SK-N-SH (cell line): ENCODE measurements around the gene ATXN2. TPM values are rescaled to one million over a fixed set of nuclear protein-coding genes. Genes with fewer than 3 reads are reported as not detected.

Source experiments
- CTCF ChIA-PET: fragments of 300-600, 350-600 bp; formaldehyde crosslinking; extraction: SDS; loops from one replicate; lab custom pipeline; 2021; lab: Yijun Ruan, JAX
- POLR2A ChIA-PET: fragments of 350-600 bp; sonication (Branson Sonifier 250); formaldehyde crosslinking; extraction: SDS; loops from one replicate; lab custom pipeline; 2020; ENCODE audit warnings: antibody characterized with exemption, inconsistent platforms; lab: Yijun Ruan, JAX
- DNase-seq: peaks from one replicate; pipeline ENCODE4 v3.0.0; 2012
- H2AFZ ChIP-seq: fragments of 200-600 bp; sonication (generic); 2 replicates; pipeline ENCODE4 v1.8.1; 2016; ENCODE audit warnings: antibody characterized with exemption, mild to moderate bottlenecking, low read depth
- H3F3A ChIP-seq: fragments of 200-600 bp; sonication (generic); replicated peaks from 2 replicates; pipeline ENCODE3; 2016; ENCODE audit warnings: antibody characterized with exemption, mild to moderate bottlenecking; ENCODE audit not compliant: insufficient read depth
- H3K27ac ChIP-seq, 2 experiments: fragments of 200-500 bp in 1 of 2; fragments of 200-600 bp in 1 of 2; sonication (Bioruptor generic) in 1 of 2; sonication (generic), shearing (Covaris generic) in 1 of 2; 2 replicates each; pipeline versions ENCODE4 v1.5.1 to v1.6.1; 2014 to 2016; ENCODE audit warnings: low read depth in 2 of 2, inconsistent platforms in 1 of 2, low read length in 1 of 2, mild to moderate bottlenecking in 1 of 2, mixed read lengths in 1 of 2
- H3K27me3 ChIP-seq: fragments of 200-600 bp; sonication (generic), shearing (Covaris generic); 2 replicates; pipeline ENCODE4 v1.6.1; 2016; ENCODE audit warnings: mixed run types; ENCODE audit not compliant: insufficient read depth
- H3K36me3 ChIP-seq, 2 experiments: fragments of 200-500 bp in 1 of 2; fragments of 200-600 bp in 1 of 2; sonication (Bioruptor generic) in 1 of 2; sonication (generic) in 1 of 2; replicated peaks in 1 of 2; 2 replicates each; pipeline versions ENCODE3 to v1.5.1; 2014 to 2016; ENCODE audit warnings: low read length in 1 of 2, mild to moderate bottlenecking in 1 of 2; ENCODE audit not compliant: insufficient read depth in 2 of 2, control insufficient read depth in 1 of 2
- H3K4me1 ChIP-seq, 2 experiments: fragments of 200-500 bp in 1 of 2; fragments of 200-600 bp in 1 of 2; sonication (Bioruptor generic) in 1 of 2; sonication (generic), shearing (Covaris generic) in 1 of 2; 2 replicates each; pipeline versions ENCODE4 v1.5.1 to v1.6.1; 2014 to 2016; ENCODE audit warnings: low read depth in 1 of 2, low read length in 1 of 2, mixed run types in 1 of 2; ENCODE audit not compliant: insufficient read depth in 2 of 2, control insufficient read depth in 1 of 2
- H3K4me2 ChIP-seq: fragments of 200-600 bp; sonication (generic), shearing (Covaris generic); 2 replicates; pipeline ENCODE4 v1.6.1; 2017; ENCODE audit warnings: mixed run types
- H3K4me3 ChIP-seq, 2 experiments: fragments of 200-500 bp in 1 of 2; fragments of 200-600 bp in 1 of 2; sonication (Bioruptor generic) in 1 of 2; sonication (generic), shearing (Covaris generic) in 1 of 2; 2 replicates each; pipeline versions ENCODE4 v1.5.1 to v1.8.1; 2014 to 2016; ENCODE audit warnings: low read depth in 2 of 2, inconsistent platforms in 1 of 2, low read length in 1 of 2, mild to moderate bottlenecking in 1 of 2, mixed read lengths in 1 of 2, moderate library complexity in 1 of 2
- H3K79me2 ChIP-seq: fragments of 200-600 bp; sonication (generic); 2 replicates; pipeline ENCODE4 v1.8.1; 2017; ENCODE audit warnings: mild to moderate bottlenecking; ENCODE audit not compliant: insufficient read depth
- H3K9ac ChIP-seq: fragments of 200-600 bp; sonication (generic); 2 replicates; pipeline ENCODE4 v1.6.1; 2017; ENCODE audit warnings: mixed run types
- H3K9me2 ChIP-seq: fragments of 200-600 bp; sonication (generic); 2 replicates; pipeline ENCODE4 v1.6.1; 2017; ENCODE audit warnings: mixed run types
- H3K9me3 ChIP-seq: fragments of 200-600 bp; sonication (generic); 2 replicates; pipeline ENCODE4 v1.6.1; 2017; ENCODE audit warnings: mixed run types, mild to moderate bottlenecking, moderate library complexity
- H4K20me1 ChIP-seq: fragments of 200-600 bp; sonication (generic); 2 replicates; pipeline ENCODE4 v1.6.1; 2017; ENCODE audit warnings: mild to moderate bottlenecking, mixed run types; ENCODE audit not compliant: insufficient read depth
- CHD2 ChIP-seq: fragments of 150-350 bp; IDR thresholded peaks from 2 replicates; pipeline ENCODE4 v1.6.1; 2018; ENCODE audit warnings: low read length; ENCODE audit not compliant: partially characterized antibody
- ELF1 ChIP-seq: IDR thresholded peaks from 2 replicates; pipeline ENCODE4 v1.4.0; 2012
- FOXJ3 ChIP-seq: sonication (generic); formaldehyde crosslinking; IDR thresholded peaks from 2 replicates; pipeline ENCODE4 v1.5.1; 2020; ENCODE audit warnings: mild to moderate bottlenecking, missing genetic modification reagents
- FOXM1 ChIP-seq: IDR thresholded peaks from 2 replicates; pipeline ENCODE4 v1.4.0; 2012; ENCODE audit warnings: low read depth, mild to moderate bottlenecking
- GABPA ChIP-seq: IDR thresholded peaks from 2 replicates; pipeline ENCODE4 v1.4.0; 2012; ENCODE audit warnings: low read depth, mild to moderate bottlenecking
- MEF2A ChIP-seq: IDR thresholded peaks from 2 replicates; pipeline ENCODE4 v1.4.0; 2012; ENCODE audit warnings: low read depth, borderline replicate concordance
- NFIC ChIP-seq: IDR thresholded peaks from 2 replicates; pipeline ENCODE4 v1.4.0; 2012; ENCODE audit warnings: borderline replicate concordance
- NRF1 ChIP-seq: IDR thresholded peaks from 2 replicates; pipeline ENCODE4 v1.6.1; 2012; ENCODE audit warnings: low read depth, mild to moderate bottlenecking, low read length
- RAD21 ChIP-seq: IDR thresholded peaks from 2 replicates; pipeline ENCODE4 v1.6.1; 2012; ENCODE audit warnings: mild to moderate bottlenecking, low read length
- TAF1 ChIP-seq: IDR thresholded peaks from 2 replicates; pipeline ENCODE4 v1.6.1; 2012; ENCODE audit warnings: low read depth, mild to moderate bottlenecking, low read length, moderate library complexity, borderline replicate concordance
- TEAD4 ChIP-seq: IDR thresholded peaks from 2 replicates; pipeline ENCODE4 v1.4.0; 2012; ENCODE audit warnings: mild to moderate bottlenecking, borderline replicate concordance; ENCODE audit not compliant: insufficient read depth
- WGBS: methylation state at CpG from one replicate; pipeline ENCODE4 v1.1.6; 2017; ENCODE audit warnings: low lambda C conversion rate; 5-methylcytosine and 5-hydroxymethylcytosine counted together
- polyA plus RNA-seq, 3 experiments: library from polyadenylated mRNA; depleted of rRNA; stranded (reverse); fragments of >200 nt; gene quantifications; 2 replicates each; pipeline ENCODE4 v1.2.3, GENCODE V29; 2012
- TF ChIP-seq, protein P1 (sequence below): fragments of 150-350 bp; IDR thresholded peaks from 2 replicates; pipeline ENCODE4 v1.6.1; 2017; ENCODE audit warnings: antibody characterized with exemption, low read length, low read depth, borderline replicate concordance
- TF ChIP-seq, protein P2 (sequence below): IDR thresholded peaks from 2 replicates; pipeline ENCODE4 v1.6.1; 2012; ENCODE audit warnings: mild to moderate bottlenecking, low read depth, low read length, moderate library complexity
- TF ChIP-seq, protein P3 (sequence below): IDR thresholded peaks from 2 replicates; pipeline ENCODE4 v1.4.0; 2012; ENCODE audit warnings: low read depth, borderline replicate concordance

Gene ATXN2
- polyA plus RNA-seq, 1 of the 3 experiments (the other 2 are of a cell fraction) = 35.7 TPM

DNA sequence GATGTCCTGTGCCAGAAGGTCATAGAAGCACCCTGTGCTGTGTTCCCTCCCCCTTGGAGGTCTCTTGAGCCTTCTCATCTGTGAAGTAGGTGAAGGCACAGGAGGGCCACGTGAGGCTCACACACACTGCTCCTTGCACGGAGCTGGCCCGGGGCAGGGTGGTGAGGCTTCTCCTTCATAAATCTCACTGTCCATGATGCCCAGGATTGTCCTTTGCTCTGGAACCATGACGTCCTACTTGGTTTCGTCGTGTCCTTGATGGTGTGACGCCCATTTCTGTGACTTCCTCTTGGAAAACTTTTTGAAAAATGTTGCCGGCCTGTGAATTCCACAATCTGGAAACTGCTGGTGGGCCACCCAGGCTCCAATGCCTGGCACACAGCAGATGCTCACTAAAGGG lies 159.0 kb downstream of the ATXN2 start:
- H3K36me3 ChIP-seq = peaks cover 10 to 18% of the 10 kb centered on the region in 2 experiments
- H3F3A ChIP-seq = peaks cover 44% of the 10 kb centered on the region
- H3K27ac ChIP-seq = no peak overlapping the region
- H4K20me1 ChIP-seq = peaks cover 100% of the 10 kb centered on the region
- no peak overlapping the region for H3K9ac ChIP-seq
- H3K9me3 ChIP-seq = no peaks in the 10 kb centered on the region
- H3K79me2 ChIP-seq = peaks cover 100% of the 10 kb centered on the region
- ChIA-PET POLR2A (no interaction called here), CTCF (interaction anchor here (5.1 to 28.3 kb wide), 2 partner anchors 11 to 39 kb away, joined by 33 to 618 read pairs; partner anchors contain the start of gene SH2B3)
- TF ChIP-seq CHD2 (no peak), NFIC (no peak)
- TF ChIP-seq, protein P1, sequence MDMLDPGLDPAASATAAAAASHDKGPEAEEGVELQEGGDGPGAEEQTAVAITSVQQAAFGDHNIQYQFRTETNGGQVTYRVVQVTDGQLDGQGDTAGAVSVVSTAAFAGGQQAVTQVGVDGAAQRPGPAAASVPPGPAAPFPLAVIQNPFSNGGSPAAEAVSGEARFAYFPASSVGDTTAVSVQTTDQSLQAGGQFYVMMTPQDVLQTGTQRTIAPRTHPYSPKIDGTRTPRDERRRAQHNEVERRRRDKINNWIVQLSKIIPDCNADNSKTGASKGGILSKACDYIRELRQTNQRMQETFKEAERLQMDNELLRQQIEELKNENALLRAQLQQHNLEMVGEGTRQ = no peak
- TF ChIP-seq, protein P2, sequence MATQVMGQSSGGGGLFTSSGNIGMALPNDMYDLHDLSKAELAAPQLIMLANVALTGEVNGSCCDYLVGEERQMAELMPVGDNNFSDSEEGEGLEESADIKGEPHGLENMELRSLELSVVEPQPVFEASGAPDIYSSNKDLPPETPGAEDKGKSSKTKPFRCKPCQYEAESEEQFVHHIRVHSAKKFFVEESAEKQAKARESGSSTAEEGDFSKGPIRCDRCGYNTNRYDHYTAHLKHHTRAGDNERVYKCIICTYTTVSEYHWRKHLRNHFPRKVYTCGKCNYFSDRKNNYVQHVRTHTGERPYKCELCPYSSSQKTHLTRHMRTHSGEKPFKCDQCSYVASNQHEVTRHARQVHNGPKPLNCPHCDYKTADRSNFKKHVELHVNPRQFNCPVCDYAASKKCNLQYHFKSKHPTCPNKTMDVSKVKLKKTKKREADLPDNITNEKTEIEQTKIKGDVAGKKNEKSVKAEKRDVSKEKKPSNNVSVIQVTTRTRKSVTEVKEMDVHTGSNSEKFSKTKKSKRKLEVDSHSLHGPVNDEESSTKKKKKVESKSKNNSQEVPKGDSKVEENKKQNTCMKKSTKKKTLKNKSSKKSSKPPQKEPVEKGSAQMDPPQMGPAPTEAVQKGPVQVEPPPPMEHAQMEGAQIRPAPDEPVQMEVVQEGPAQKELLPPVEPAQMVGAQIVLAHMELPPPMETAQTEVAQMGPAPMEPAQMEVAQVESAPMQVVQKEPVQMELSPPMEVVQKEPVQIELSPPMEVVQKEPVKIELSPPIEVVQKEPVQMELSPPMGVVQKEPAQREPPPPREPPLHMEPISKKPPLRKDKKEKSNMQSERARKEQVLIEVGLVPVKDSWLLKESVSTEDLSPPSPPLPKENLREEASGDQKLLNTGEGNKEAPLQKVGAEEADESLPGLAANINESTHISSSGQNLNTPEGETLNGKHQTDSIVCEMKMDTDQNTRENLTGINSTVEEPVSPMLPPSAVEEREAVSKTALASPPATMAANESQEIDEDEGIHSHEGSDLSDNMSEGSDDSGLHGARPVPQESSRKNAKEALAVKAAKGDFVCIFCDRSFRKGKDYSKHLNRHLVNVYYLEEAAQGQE = no peak
- H2AFZ ChIP-seq = no peak overlapping the region
- H3K4me3 ChIP-seq = no peak overlapping the region
- no peak for DNase-seq
- no peaks in the 10 kb centered on the region for H3K9me2 ChIP-seq
- 93% methylated on average over 8 of the region's 8 CpGs for WGBS
- H3K27me3 ChIP-seq = no peaks in the 10 kb centered on the region
- peaks cover 36 to 37% of the 10 kb centered on the region in 2 experiments; a peak in 3 of 4 replicates for H3K4me1 ChIP-seq
- no peak overlapping the region for H3K4me2 ChIP-seq

DNA sequence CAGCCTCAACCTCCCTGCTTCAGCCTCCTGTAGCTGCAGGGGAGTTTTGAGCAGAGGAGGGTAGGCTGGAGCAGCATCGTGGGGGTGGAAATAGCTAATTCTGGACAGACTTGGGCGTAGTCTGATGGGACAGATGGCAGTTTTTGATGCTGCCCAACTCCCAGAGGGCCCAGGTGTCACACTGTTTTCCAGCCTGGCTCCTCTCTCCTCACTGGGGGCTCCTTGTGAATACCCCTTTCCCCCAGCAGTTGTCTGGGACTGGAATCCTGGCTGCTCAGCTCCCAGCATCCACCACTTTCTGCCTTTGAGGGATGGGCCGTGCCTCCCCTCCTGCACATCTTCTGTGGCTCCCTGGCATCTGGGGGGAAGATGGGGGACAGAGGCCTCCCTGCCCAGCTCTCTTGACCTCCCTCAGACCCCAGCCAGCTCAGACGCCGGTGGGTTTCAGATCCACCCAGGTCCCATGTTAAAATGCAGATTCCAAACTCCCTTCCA lies 159.4 kb downstream of the ATXN2 start:
- ChIA-PET CTCF (interaction anchor here (5.1 to 28.3 kb wide), 2 partner anchors 11 to 38 kb away, joined by 33 to 618 read pairs; partner anchors contain the start of gene SH2B3), POLR2A (no interaction called here)
- Histone ChIP-seq H2AFZ (no peak overlapping the region), H3K27ac (no peak overlapping the region; a peak in 1 of 4 replicates), H3K4me1 (peaks cover 36 to 37% of the 10 kb centered on the region in 2 experiments; a peak in 3 of 4 replicates), H3K79me2 (peaks cover 100% of the 10 kb centered on the region), H3K4me2 (no peak overlapping the region), H4K20me1 (peaks cover 100% of the 10 kb centered on the region), H3F3A (peaks cover 44% of the 10 kb centered on the region), H3K36me3 (peaks cover 10 to 15% of the 10 kb centered on the region in 2 experiments), H3K9me3 (no peaks in the 10 kb centered on the region), H3K9ac (no peak overlapping the region), H3K27me3 (no peaks in the 10 kb centered on the region), H3K4me3 (no peak overlapping the region), H3K9me2 (no peaks in the 10 kb centered on the region)
- no peak for DNase-seq
- WGBS = 90% methylated on average over 5 of the region's 5 CpGs
- no peak for TF ChIP-seq MEF2A
- no peak for TF ChIP-seq TAF1
- TF ChIP-seq, protein P3, sequence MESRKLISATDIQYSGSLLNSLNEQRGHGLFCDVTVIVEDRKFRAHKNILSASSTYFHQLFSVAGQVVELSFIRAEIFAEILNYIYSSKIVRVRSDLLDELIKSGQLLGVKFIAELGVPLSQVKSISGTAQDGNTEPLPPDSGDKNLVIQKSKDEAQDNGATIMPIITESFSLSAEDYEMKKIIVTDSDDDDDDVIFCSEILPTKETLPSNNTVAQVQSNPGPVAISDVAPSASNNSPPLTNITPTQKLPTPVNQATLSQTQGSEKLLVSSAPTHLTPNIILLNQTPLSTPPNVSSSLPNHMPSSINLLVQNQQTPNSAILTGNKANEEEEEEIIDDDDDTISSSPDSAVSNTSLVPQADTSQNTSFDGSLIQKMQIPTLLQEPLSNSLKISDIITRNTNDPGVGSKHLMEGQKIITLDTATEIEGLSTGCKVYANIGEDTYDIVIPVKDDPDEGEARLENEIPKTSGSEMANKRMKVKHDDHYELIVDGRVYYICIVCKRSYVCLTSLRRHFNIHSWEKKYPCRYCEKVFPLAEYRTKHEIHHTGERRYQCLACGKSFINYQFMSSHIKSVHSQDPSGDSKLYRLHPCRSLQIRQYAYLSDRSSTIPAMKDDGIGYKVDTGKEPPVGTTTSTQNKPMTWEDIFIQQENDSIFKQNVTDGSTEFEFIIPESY = no peak
- TF ChIP-seq FOXM1 = no peak
- TF ChIP-seq GABPA = no peak
- no peak for TF ChIP-seq FOXJ3
- TF ChIP-seq TEAD4 = no peak
- no peak for TF ChIP-seq NFIC
- TF ChIP-seq, protein P1 = no peak
- no peak for TF ChIP-seq ELF1
- no peak for TF ChIP-seq NRF1
- no peak for TF ChIP-seq RAD21
- TF ChIP-seq, protein P2 = no peak
